Progenitor cell of endocrine pancreas (in vitro differentiated cells): ENCODE measurements around the gene PIPOX. TPM values are rescaled to one million over a fixed set of nuclear protein-coding genes. Genes with fewer than 3 reads are reported as not detected.
A peak's percentile ranks its signal among the peaks of the same experiment; 100 is the strongest.
"Not testable (repeated sequence)": the region's sequence is repeated elsewhere in the genome, so short reads cannot be mapped to it uniquely, and the experiment has no call there.

Experiments used
- DNase-seq: peaks from one replicate; pipeline ENCODE4 v3.0.0; 2021; ENCODE audit warnings: low spot score; ENCODE audit not compliant: unreplicated experiment
- H3K27ac Mint-ChIP-seq: 2 replicates; pipeline ENCODE4 v1.8.0; 2021; ENCODE audit warnings: mild to moderate bottlenecking, moderate library complexity, mixed read lengths
- H3K27me3 Mint-ChIP-seq: 2 replicates; pipeline ENCODE4 v1.8.0; 2021; ENCODE audit warnings: mixed read lengths
- H3K36me3 Mint-ChIP-seq: 2 replicates; pipeline ENCODE4 v1.8.0; 2022; ENCODE audit warnings: mixed read lengths; ENCODE audit not compliant: insufficient read depth
- H3K4me1 Mint-ChIP-seq: 2 replicates; pipeline ENCODE4 v1.8.0; 2021; ENCODE audit warnings: low read depth, mixed read lengths
- H3K4me3 Mint-ChIP-seq: 2 replicates; pipeline ENCODE4 v1.8.0; 2021; ENCODE audit warnings: low read depth, mild to moderate bottlenecking, moderate library complexity, mixed read lengths
- H3K9me3 Mint-ChIP-seq: 2 replicates; pipeline ENCODE4 v1.8.0; 2021; ENCODE audit warnings: low read depth, mixed read lengths
- total RNA-seq: library from RNA; stranded (reverse); gene quantifications from 2 replicates; pipeline ENCODE4 v1.2.1, GENCODE V29; 2021
- TF ChIP-seq, protein P1 (sequence below): fragments of 200-600 bp; sonication (generic); IDR thresholded peaks from one replicate; pipeline ENCODE4 v1.5.0; 2021; ENCODE audit warnings: antibody characterized with exemption, mild to moderate bottlenecking; ENCODE audit not compliant: unreplicated experiment

PIPOX gene
- total RNA-seq, 1 donor from 2014 or later: 5.3 TPM

DNA sequence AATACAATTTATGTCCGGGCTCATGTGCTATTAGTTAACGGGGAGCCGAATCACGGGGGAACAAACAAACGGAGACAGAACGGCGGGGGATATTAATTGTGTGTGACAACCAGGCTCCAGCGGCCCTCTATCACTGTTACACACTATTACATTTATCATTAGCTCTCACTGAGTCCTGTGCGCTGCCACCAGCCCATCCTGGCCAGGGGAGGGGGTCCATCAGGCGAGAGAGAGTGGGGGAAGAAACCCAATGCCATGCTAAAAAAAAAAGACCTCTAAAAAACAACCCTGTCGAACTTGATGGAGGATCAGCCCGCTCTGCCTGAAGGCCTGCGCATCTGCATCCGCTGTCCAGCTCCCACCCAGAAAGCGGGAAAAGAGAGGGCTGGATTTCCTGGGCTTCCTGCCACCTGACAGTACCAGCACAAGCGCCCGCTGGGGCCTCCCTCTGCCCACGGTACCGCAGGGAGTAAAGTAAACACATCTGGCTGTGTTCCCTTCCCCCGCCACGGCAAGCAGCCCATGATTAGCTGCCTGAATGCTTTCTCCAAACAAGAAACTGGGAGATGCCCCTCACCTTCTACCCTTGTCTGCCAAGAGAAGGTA is 41.7 kb downstream of the PIPOX start:
- Mint-ChIP-seq H3K4me1 (peaks cover 23% of the 10 kb centered on the region), H3K9me3 (no peaks in the 10 kb centered on the region), H3K27me3 (no peaks in the 10 kb centered on the region), H3K36me3 (peaks cover 20% of the 10 kb centered on the region), H3K27ac (peak overlapping the region; percentile 85), H3K4me3 (no peak overlapping the region)
- no peak for DNase-seq
- TF ChIP-seq, protein P1, sequence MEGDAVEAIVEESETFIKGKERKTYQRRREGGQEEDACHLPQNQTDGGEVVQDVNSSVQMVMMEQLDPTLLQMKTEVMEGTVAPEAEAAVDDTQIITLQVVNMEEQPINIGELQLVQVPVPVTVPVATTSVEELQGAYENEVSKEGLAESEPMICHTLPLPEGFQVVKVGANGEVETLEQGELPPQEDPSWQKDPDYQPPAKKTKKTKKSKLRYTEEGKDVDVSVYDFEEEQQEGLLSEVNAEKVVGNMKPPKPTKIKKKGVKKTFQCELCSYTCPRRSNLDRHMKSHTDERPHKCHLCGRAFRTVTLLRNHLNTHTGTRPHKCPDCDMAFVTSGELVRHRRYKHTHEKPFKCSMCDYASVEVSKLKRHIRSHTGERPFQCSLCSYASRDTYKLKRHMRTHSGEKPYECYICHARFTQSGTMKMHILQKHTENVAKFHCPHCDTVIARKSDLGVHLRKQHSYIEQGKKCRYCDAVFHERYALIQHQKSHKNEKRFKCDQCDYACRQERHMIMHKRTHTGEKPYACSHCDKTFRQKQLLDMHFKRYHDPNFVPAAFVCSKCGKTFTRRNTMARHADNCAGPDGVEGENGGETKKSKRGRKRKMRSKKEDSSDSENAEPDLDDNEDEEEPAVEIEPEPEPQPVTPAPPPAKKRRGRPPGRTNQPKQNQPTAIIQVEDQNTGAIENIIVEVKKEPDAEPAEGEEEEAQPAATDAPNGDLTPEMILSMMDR: no peak

DNA sequence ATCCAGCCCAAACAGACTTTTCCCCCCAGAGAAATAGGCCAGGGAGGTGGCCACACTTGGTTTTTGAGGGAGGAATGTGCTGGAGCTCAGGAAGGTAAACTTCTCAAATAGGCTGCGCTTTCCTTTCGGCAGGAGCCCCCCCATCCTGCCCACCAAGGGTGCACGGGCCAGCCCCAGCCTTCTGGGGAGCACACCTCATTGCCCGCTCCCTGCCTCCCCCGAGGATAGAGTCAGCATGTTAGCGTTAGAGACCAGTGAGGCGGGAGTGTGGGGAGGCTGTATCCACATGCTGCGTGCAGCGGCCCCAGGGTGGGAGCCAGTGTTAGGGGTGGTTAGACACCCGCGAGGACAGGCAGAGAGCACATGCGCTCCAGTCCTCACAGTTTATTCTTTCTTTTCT is 42.3 kb downstream of the PIPOX start:
- H3K4me1 Mint-ChIP-seq: peaks cover 23% of the 10 kb centered on the region
- TF ChIP-seq, protein P1: no peak
- H3K27ac Mint-ChIP-seq: peak overlapping the region; percentile 85
- DNase-seq: no peak
- H3K36me3 Mint-ChIP-seq: peaks cover 20% of the 10 kb centered on the region
- H3K4me3 Mint-ChIP-seq: no peak overlapping the region
- no peaks in the 10 kb centered on the region for H3K9me3 Mint-ChIP-seq
- no peaks in the 10 kb centered on the region for H3K27me3 Mint-ChIP-seq

DNA sequence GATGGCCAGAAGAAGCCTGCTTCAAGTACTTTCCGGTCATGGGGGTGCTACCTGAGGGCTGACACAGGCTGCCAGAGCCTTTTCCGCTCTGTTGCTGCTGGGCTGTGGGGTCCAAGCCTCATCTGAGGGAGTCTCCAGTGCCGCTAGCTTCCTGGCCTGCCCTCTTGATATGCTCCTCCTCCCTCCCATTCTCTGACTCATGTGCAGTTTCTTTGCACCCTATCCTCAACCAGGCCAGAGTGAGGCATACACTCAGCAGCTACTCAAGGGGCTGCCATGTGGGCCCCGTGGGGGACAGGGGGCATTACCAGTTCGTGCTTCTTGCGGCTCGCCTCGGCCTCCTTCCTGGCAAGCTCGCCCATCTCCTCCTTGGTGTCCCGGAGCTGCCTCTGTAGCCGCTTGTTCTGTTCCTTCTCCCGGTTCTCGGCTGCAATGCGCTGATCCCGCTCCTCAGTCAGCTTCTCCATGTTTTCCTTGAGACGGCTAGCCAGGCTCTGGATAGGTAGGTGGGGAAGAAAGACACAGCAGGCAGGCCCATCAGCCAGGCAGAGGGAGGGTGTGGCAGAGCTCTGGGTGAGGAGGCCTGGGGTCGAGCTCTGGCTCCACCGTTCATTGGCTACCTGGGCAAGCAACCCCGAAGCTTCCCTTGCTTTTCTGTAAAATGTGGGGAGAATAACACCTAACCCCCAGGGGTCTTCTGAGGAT is 43.8 kb downstream of the PIPOX start:
- Mint-ChIP-seq H3K4me1 (peaks cover 24% of the 10 kb centered on the region), H3K36me3 (peaks cover 15% of the 10 kb centered on the region), H3K27ac (no peak overlapping the region), H3K4me3 (no peak overlapping the region), H3K9me3 (no peaks in the 10 kb centered on the region), H3K27me3 (no peaks in the 10 kb centered on the region)
- no peak for DNase-seq
- TF ChIP-seq, protein P1: no peak

DNA sequence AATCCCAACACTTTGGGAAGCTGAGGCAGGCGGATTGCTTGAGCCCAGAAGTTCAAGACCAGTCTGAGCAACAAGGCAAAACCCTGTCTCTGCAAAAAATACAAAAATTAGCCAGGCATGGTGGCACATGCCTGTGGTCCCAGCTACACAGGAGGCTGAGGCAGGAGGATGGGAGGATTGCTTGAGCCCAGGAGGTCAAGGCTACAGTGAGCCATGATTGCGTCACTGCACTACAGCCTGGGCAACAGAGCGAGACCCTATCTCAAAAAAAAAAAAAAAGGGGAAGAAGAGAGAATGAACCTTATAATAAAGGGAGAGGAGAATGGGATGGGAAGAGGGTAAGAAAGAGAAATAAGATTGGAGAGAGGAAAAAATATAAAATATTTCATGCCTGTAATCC is 45.8 kb downstream of the PIPOX start:
- H3K27me3 Mint-ChIP-seq, H3K27ac Mint-ChIP-seq, DNase-seq, H3K4me3 Mint-ChIP-seq, H3K9me3 Mint-ChIP-seq: not testable (repeated sequence)
- Mint-ChIP-seq H3K4me1 (peaks cover 27% of the 10 kb centered on the region), H3K36me3 (peaks cover 17% of the 10 kb centered on the region)

DNA sequence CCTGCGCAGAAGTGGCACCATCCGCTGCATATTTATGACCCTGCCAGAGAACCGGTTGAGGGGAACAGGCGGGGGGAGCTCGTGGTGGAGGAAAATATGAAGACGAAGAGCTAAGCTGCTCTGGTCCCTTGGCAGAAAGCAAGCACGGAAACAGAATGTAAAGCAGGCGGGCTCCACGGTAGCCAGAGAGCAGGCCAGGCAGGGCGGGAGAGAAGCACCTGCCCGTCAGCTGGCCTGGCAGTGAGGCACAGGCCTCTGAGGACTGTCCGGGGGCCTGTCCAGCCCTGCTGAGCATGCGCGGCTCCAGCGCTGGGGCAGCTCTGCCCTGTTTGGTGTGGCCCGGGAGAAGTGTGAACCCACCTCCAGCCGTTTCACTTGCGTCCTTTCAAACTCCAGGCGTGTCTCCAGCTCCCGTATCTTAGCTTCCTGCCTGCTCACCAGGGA is 46.7 kb downstream of the PIPOX start:
- DNase-seq: no peak
- Mint-ChIP-seq H3K4me3 (no peak overlapping the region), H3K27me3 (no peaks in the 10 kb centered on the region), H3K4me1 (peaks cover 18% of the 10 kb centered on the region), H3K36me3 (peaks cover 17% of the 10 kb centered on the region), H3K9me3 (no peaks in the 10 kb centered on the region), H3K27ac (no peak overlapping the region)
- TF ChIP-seq, protein P1: no peak

DNA sequence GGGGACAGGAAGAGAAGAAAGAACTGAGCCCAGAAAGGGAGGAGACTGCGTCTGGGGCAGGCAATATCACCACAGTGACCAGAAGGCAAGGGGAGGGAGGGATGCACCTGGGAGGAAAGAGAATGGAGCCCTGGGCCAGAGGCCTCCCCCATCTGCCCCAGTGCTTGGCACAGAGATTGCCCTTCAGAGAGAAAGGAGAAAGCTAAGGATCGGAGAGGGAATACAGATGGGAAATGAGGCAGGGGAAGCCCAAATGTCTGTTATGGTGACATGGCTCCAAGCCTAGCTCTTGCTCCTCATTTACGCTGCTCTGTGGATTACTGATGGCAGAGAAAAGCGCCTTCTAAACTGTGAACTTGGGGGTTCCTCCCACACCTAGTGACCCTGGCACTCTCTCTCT is 47.2 kb downstream of the PIPOX start:
- H3K36me3 Mint-ChIP-seq: peaks cover 17% of the 10 kb centered on the region
- H3K4me3 Mint-ChIP-seq: no peak overlapping the region
- H3K9me3 Mint-ChIP-seq: no peaks in the 10 kb centered on the region
- H3K27me3 Mint-ChIP-seq: no peaks in the 10 kb centered on the region
- TF ChIP-seq, protein P1: no peak
- H3K27ac Mint-ChIP-seq: peak overlapping the region; percentile 69
- H3K4me1 Mint-ChIP-seq: peaks cover 13% of the 10 kb centered on the region
- DNase-seq: no peak
